CD4-positive, alpha-beta T cell treated with Interferon alpha-2 for 1 hour (primary cell): Measurements from ENCODE around the gene RARA.
"Not testable (repeated sequence)": the region's sequence is repeated elsewhere in the genome, so short reads cannot be mapped to it uniquely, and the experiment has no call there.

Source experiments
- DNase-seq, 2 donors: peaks; one replicate each; pipeline ENCODE4 v3.0.0-alpha.2; 2020 to 2022

The RARA gene

DNA sequence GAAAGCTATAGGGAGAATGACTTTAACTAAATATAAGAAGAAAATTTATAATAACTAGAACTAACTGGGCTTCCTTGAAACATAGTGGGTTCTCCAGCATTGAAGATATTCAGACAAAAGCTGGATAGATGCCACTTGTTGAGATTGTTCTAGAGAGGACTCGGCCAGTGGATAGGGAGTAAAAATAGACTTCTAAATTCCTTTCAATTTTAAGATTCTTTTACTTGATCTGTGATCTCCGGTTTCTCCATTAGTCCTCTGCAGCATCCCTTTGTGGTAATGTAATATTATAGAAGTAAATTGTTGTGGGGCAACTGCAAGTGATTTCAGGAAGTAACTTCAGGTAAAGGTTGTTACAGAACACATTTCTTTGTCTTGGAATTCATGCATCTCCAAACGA, 10.3 kb upstream of the RARA start:
- DNase-seq, result no peak

DNA sequence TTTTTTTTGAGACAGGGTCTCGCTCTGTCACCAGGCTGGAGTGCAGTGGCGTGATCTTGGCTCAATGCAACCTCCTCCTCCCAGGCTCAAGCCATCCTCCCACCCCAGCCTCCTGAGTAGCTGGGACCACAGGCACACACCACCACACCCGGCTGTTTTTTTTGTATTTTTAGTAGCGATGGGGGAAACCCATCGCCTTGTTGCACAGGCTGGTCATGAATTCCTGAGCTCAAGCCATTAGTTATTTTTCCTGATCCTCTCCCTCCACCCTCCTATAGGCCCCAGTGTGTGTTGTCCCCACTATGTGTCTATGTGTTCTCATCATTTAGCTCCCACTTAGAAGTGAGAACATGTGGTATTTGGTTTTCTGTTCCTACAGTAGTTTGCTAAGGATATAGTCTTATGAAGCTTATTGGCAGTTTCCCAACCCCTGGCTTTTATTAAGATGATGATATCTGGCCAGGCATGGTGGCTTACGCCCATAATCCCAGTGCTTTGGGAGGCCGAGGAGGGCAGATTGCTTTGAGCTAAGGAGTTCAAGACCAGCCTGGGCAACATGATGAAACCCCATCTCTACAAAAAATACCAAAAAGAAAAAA, 9.7 kb upstream of the RARA start:
- DNase-seq, result not testable (repeated sequence)

- no peak for DNase-seq
Observed at GRCh38 chr17:40301315-40301714, 7.7 kb upstream of the RARA start.

GRCh38 chr17:40303009-40303657, 5.8 kb upstream of the RARA start:
- DNase-seq, result peak; percentile 72 to 82

GRCh38 chr17:40303708-40304551, 5.0 kb upstream of the RARA start:
- no peak for DNase-seq

DNA sequence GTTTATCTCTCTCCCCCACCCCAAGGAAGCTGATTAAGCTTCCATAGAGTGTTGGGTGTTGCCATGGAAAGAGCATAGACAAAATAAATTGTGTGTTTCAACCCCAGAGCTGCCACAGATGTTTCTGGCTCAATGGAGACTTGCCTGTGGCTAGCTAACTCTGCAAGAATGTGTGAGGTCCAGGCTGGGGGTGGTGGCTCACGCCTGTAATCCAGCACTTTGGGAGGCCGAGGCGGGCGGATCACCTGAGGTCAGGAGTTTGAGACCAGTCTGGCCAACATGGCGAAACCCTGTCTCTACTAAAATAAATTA, 4.5 kb upstream of the RARA start:
- DNase-seq, result not testable (repeated sequence)

- DNase-seq, result not testable (repeated sequence)
Observed at GRCh38 chr17:40304866-40305265, 4.1 kb upstream of the RARA start.

- DNase-seq, result no peak
Observed at GRCh38 chr17:40306395-40306794, 2.6 kb upstream of the RARA start.

GRCh38 chr17:40307001-40307730, 1.8 kb upstream of the RARA start:
- peak in 1 of 2 donors; percentile 27 for DNase-seq

DNA sequence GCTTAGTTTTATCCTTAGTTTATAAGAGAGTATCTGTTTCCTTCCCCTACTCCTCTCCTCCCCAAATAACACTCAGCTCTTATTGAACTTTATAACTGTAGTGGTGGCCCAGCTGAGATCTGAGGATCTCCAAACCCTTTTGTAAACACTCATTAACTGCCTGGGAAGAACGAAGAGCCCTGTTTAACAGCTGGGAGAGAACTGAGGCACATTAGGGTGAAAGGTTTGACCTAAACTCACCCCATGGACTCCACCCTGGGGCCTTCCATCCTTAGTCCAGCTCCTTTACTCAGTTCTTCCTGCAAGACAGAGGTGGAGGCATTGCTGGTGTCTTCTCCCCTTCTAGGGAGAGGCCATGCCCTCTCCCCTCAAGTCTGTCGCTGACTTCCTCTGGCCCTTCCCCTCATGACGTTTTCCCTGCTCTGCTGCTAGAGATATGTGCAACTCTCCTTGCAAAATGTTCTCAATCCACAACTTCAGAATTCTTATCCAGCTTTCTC, 1.2 kb upstream of the RARA start:
- no peak for DNase-seq

DNA sequence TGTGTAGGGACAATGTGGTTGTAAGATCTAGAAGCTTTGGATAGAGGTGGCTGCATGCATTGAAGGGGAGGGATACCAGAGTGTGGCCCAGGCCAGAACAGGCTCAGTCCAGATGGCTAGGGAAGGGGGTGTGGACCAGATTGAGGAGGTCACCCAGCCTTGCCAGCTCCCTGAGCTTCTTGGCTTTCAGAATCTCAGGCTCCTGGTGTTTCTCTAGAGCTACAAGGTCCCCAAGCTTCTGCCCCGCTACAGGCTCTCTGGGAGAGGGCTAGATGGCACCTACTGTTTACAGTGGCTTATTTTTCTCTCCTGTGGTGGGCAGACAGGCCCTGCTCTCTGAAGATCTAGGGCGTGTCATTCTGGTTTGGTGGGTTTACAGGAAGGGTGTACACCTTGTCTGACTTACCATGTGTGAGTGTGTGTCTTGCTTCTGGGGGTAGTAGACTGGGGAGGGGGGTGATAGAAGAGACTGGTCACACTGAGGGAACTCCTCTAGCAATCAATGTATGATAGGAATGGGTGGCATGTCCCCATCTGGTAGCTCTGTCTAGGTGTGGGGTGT, 1.1 kb downstream of the RARA start:
- peak in 1 of 2 donors; percentile 31 for DNase-seq

DNA sequence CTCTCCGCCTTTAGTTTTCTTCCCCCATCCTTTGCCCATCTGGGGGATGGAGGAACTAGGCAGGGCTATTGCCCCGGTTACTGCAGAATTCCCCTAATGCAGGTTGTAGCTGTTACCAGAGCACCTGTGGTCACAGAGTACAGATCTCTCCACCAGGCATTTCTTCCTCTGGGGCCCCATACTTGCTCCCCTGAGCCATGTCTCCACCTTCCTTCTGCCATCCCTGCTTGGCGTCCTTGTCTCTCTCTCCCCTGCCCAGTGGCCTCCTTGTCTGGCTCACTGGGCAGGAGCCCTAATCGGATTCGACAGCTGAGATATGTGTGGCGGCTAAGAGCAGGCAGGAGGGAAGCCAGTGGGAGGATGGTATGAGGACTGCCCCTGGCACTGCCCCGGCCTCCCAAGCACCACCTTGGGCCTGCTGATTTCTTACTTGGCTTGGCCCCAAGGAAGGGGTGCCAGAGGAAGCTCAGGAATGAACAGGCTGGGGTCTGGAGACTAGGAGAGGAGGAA, 2.0 kb downstream of the RARA start:
- DNase-seq, result no peak

GRCh38 chr17:40311575-40311974, 2.6 kb downstream of the RARA start:
- DNase-seq, result no peak

GRCh38 chr17:40312131-40312731, 3.3 kb downstream of the RARA start:
- no peak for DNase-seq

DNA sequence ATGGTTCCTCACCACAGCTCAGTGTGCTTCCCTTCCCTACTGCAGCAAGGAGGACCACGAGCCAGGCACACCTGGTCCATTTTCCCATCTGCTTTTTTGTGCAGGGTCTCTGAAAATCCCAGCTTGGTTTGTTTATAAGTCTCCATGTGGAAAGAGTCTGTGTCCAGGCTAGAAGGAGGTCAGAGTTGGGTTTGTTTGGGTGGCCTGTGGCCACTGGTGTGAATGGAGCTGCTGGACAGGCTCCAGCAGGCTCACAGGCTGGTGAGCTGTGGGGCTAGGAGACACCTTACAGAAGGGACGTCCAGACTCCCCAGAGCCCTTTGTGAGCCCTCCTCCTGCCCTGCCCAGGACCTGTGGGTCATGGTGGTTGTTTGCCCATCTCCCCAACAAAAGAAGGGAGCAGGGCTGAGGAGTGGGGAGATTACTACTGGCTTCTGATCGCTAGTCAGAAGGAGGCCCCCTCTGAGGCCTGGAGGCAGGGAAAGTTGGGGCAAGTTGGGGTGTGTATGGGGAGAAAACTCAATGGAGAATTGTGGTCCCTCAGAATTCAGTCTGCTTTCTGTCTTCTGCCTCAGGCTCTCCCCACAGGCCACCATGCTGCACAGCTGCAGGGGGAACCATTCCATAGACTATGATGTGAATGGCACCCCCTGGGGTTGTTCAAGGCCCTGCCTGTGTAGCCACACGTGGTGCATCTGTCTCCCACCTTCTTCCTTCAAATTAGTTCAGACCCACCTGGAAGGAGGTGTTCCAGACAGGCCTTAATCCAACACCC, 4.1 kb downstream of the RARA start:
- no peak for DNase-seq

- DNase-seq, result no peak
Observed at GRCh38 chr17:40313668-40314583, 4.9 kb downstream of the RARA start.

DNA sequence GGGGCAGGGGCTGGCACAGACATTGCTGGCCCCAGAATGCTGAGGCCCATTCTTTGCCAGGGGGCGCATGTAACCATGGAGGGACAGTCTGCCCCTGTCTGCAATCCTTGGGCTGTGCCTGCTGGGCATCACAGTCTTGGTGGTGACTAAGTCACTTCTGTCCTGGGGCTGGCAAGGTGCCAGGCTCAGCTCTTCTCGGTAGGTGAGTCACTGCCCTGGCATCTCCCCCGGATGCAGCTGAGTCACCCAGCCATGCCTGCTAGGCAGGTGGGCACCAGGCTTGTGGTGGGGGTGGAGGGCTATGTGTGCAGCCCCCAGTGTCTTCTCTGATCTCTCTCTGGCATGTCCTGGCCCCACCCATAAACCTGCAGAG, 5.6 kb downstream of the RARA start:
- peak; percentile 84 to 88 for DNase-seq

- DNase-seq, result no peak
Observed at GRCh38 chr17:40315206-40315605, 6.2 kb downstream of the RARA start.

DNA sequence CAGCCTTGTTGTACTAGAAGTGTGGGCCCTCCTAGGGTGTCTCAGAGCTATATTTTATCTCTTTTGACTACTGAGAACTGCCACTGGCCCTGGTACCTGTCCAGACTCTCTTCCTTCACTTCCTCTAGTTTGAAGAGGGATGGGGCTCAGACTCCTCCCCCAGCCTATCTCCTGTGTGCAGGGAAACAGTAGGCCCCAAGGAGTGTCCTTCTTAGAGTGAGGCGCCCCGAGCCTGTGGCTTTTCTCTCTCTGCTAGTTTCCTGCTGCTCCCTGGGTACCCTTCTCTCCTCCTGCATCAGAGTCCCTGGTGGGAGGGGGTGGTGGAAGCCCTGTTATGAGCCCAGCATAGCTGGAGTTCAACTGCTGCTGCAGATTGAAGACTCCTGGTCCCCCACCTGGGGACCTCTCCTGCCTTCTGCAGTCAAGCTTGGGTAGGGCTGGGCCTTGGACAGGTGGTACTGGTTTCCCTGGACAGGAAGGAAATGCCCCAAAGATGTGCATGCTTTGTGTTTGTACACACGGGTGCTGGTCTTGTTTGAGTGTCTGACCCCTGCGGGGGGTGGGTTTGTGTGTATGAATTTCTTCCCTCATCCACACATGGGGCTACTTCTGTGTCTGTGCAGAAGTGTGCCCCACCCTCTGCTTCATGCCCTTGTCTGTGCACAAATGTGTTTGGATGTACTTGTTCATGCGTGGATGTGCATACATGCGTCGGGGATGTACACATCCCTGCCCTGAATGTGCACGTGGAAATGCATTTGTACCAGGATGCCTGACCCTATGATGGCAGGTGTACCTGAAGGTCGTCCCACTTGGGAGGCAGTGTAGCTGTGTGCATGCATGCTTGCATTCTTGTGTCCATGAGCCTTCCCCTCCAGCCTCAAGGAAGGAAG, 6.9 kb downstream of the RARA start:
- DNase-seq, result no peak
